Amniotic stem cell (primary cell): Measurements from ENCODE around the gene SDHD.

Source experiments
- DNase-seq: peaks from one replicate; lab custom pipeline; 2025; lab: John Stamatoyannopoulos, UW

Gene SDHD

DNA sequence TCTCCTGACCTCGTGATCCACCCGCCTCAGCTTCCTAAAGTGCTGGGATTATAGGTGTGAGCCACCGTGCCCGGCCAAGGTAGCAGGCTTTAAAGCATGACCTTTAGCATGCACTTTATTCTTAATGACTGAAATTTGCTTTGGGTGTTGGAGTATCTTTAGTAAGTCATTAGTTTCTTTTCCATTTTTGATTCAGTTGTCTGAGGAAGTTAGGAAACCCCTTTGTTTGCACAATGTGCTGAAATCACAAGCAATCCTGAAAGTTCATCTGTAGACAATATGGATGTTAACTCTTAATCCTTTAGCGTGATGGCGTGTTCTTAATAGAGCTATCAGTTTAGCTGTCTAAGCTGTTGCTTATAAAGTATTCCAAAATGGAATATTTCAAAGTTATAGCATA is 16.8 kb downstream of the SDHD start:
- no peak for DNase-seq

DNA sequence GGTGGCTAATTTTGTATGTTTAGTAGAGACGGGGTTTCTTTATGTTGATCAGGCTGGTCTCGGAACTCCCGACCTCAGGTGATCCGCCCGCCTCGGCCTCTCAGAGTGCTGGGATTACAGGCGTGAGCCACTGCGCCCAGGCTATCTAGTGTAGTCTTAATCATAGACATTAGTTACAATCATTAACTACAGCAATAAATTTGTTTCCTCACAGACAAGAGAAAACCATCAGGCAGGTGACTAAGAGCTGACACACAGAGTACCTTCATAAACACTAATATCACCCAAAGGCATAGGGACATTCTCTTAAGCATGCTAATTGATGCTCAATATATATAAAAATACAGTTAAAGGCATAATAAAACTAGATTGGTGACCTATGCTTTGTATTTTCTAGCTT is 19.4 kb downstream of the SDHD start:
- DNase-seq: no peak

DNA sequence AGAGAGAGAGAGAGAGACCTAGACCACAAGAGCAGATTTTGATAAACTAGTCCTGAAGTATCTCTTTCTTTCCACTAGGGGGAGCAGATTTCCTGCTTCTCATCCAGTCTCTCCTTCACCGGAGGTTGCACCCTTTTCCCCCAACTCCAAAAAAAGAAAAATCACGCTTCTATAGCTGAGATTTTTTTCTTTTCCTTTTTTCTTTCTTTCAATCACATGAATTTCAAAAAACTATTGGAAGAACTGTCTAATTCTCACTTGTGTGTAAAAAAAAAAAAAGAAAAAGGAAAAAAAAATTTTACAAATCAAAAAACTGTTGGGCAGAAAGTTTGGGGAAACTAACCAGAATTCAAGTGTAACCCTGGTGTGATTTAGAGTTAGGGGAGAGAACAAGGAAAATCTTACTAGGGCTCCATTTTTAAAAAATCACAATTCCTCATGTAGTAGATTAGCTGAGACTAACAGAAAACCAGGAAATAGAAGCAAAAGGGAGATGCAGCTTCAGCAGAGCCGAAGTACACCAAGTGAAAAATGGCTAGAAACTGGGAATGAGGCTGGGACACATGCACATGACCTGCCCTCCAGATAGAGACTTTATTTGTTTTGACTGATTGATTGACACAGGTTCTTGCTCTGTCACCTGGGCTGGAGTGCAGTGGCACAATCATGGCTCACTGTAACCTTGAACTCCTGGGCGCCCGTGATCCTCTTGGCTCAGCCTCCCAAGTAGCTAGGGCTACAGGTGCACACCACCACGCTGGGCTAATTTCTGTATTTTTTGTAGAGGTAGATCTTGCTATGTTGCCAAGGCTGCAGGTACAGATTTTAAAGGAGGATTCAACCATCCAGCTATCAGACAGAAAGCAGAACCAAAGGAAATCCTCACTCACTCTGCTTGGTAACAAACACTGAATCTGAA is 27.1 kb downstream of the SDHD start:
- peak; percentile 37 for DNase-seq

DNA sequence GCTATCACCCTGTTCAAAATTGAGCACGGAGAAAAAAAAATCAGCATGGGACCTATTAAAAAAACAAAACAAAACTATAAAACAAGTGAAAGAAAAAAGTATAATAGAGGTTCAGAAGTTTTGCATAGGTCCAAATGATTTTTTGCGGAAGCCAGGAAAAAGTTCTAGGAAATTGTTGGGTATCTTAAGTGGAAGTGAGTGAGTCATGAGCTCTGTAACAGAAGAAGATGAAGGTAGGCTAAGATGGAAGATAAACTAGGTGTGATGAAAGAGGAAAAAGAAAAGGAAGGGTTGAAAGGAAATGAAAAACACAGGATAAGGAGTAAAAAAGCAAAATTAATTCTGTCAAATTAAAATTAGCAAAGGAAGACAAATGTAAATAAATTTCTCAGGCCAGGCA is 27.8 kb downstream of the SDHD start:
- DNase-seq: no peak

GRCh38 chr11:112115386-112115785 is 28.7 kb downstream of the SDHD start:
- no peak for DNase-seq

- no peak for DNase-seq
Observed at GRCh38 chr11:112118176-112118575, 31.5 kb downstream of the SDHD start.

GRCh38 chr11:112121981-112122615 is 35.4 kb downstream of the SDHD start:
- DNase-seq: no peak

DNA sequence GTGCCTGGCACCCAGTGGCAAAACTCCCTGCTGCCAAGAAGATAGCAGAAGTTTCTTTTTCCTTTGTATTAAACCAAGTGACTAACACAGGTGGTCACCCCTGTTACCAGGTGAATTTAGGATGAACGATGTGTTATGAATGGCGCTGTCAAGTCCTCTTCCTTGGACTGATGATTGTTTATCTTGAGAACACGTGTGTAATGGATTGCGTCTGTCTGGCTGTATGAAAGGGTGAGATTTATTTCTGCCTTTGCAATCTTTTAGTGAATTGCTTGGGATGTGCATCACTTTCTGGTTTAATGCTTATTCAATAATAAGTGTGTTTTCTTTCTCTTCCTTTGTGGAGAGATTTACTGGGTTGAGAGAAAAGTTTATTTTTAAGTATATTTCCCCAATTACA is 36.5 kb downstream of the SDHD start:
- DNase-seq: no peak

DNA sequence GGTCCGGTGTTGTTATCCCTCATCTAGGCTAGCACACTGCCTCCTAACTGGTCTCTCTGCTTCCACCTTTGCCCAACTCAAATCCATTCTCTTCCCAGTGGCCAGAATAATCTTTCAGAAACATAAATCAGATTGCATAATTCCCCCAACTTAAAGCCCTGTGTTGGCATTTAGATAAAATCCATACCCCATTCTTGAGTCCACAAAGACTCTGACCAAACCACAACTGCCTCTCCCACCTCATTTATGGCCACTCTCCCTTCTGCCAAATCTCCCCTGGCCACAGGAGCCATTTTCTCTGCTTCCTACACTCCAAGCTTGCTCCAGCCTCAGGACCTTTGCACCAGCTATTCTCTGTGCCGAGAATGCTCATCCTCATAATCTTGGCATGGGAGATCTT is 40.4 kb downstream of the SDHD start:
- no peak for DNase-seq

GRCh38 chr11:112128483-112129121 is 41.9 kb downstream of the SDHD start:
- DNase-seq: peak; percentile 66

GRCh38 chr11:112129656-112130055 is 43.0 kb downstream of the SDHD start:
- no peak for DNase-seq

DNA sequence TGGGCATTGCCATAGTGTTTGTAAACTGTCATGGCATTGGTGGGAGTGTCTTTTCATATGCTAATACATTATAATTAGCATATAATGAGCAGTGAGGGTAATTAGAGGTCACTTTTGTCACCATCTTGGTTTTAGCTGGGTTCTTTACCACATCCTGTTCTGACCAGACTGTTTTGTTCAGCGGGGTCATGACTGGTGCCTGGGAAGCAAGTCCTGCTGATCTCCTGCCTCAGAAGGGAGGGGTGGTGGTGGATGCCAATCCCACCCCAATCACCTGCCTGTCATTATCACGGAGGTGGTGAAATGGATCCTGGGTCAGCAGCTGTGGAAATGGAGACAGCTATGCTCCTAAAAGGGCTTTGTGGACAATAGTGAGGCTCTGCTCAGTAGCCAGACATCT is 46.1 kb downstream of the SDHD start:
- DNase-seq: no peak

GRCh38 chr11:112134473-112134872 is 47.8 kb downstream of the SDHD start:
- DNase-seq: no peak

DNA sequence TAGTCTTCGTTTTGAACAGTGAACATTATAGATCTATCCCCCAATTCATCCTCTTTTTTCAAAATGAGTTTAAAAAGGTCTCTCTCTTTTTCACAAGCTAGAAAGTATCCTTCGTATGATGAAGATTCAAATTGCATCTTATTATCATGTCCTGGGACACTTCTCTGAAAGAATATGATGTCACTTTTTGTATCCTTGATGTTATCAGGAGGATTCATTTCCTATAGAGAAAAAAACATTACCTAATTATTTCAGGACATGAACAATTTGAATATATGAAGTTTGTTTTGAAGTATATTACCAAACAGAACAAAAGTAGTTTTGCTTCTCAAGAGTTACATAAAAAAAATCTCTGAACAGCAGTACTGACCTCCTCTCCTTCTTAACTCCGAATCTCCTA is 56.9 kb downstream of the SDHD start:
- DNase-seq: no peak
